IPS DF 4.7 (cell line): ENCODE results near the gene GAL.

ENCODE experiments used
- DNase-seq: peaks from one replicate; pipeline ENCODE4 v3.0.0-alpha.2; 2013; ENCODE audit warnings: low spot score; ENCODE audit errors: extremely low read depth

GAL gene

GRCh38 chr11:68707527-68707926 lies 23.2 kb downstream of the GAL start:
- no peak for DNase-seq

- DNase-seq: no peak
These were observed 24.7 kb downstream of the GAL start for GRCh38 chr11:68709062-68709461.

DNA sequence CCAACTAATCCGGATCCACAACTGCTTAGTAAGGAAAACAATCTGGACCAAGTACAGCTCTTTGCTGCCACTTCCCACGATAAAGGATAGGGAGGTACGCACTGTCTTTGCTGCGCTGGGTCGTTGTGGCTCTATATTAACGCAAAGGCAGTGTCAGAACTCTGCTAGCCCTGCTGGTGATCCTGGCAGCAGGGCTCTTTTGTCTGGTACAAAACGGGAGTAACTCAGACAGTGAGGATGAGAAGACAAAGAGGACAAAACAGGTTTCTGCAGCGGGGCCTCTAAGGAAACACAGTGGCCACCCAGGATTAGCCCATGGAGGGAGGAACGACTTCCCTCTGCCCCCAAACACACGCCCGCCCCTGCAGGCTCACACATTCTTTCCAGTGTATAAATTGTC lies 26.1 kb downstream of the GAL start:
- DNase-seq: no peak

DNA sequence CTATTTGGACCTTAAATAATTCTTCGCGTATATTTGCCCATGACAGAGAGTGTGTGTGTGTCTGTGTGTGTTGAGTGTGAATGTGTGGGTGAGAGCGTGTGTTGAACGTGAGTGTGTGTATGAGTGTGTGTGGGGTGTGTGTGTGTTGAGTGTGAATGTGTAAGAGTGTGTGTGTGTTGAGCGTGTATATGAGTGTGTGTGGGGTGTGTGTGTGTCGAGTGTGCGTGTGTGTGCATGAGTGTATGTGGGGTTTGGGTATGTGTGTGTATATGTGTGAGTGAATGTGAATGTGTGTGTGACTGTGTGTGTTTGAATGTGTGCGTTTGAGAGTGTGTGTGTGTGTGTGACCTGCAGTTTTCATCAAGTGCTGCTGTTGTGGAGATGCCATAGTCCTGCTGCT lies 26.8 kb downstream of the GAL start:
- no peak for DNase-seq

GRCh38 chr11:68714060-68714856 lies 29.9 kb downstream of the GAL start:
- DNase-seq: no peak

DNA sequence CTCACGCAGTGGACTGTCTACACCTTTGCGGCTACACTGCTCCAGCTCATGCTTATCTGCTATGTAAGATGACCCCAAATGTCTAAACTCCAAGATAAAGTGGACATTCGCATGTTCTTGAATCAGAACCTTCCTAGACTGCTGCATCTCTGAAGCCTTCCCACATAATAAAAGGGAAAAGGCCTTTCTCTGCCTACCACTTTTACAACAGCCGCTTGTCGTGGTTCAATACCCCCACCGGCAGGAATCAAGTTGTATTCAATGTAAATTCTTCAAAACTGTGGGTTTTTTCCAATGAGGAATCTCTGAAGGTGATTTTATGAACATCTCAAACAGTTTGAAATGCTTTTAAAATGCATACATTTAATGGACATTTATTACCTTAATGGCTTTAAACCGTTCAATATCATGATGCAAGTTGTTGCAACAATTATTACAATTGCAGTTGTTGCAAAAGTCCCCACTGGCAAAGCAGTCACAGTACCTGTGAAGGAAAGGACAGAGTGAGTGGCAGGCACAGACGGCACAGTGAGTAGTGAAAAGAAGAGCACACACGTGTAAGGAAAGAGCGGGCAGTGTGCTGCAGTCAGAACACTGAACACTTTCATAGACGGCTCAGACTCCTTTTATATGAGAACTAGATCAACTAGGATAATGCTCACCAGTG lies 31.2 kb downstream of the GAL start:
- no peak for DNase-seq

- no peak for DNase-seq
These were observed 36.7 kb downstream of the GAL start for GRCh38 chr11:68721075-68721474.

DNA sequence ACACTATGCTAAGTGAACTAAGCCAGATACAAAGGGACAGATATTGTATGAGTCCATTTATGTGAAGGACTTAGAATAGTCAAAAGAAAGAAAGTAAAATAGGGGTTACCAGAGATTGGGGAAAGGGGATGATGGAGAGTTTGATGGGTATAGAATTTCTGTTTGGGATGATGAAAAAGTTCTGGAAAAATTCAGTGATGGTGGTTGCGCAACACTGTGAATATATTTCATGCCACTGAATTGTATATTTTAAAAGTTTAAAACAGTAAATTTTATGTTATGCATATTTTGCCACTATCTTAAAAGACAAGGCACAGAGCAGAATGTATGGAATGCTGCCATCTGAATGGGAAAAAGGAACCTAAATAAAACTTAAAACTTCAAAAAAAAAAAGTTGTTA lies 37.8 kb downstream of the GAL start:
- DNase-seq: no peak

DNA sequence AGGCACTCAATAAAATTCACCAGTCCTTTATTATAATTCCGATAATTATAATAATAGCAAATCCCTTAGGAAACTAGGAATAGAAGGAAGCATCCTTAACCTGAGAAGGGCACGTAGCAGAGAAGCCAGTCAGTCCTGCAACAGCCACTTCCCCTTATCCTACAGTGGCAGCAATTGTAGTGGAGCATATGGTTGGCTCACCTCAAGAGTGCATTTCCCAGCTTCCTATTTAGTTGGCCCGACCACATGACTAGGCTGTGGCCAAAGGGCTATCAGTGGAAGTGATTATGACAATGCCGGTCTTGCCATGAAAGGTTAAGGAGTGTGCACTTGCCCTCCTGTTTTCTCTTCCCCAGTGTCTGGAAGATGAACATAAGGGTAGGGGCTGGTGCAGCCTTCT lies 39.9 kb downstream of the GAL start:
- DNase-seq: no peak

DNA sequence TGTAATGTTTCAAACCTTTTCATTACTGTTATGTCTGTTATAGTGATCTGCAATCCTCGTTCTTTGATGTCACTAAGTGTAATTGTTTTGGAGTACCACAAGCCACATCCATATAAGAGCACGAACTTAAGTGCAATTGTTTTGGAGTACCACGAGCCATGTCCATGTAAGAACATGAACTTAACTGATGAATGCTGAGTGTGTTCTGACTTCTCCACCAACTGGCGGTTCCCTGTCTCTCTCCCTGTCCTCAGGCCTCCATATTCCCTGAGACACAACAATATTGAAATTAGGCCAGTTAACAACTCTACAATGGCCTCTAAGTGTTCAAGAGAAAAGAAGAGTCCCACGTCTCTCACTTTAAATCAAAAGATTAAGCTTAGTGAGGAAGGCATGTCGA lies 43.4 kb downstream of the GAL start:
- DNase-seq: no peak

GRCh38 chr11:68734111-68734510 lies 49.8 kb downstream of the GAL start:
- DNase-seq: no peak

DNA sequence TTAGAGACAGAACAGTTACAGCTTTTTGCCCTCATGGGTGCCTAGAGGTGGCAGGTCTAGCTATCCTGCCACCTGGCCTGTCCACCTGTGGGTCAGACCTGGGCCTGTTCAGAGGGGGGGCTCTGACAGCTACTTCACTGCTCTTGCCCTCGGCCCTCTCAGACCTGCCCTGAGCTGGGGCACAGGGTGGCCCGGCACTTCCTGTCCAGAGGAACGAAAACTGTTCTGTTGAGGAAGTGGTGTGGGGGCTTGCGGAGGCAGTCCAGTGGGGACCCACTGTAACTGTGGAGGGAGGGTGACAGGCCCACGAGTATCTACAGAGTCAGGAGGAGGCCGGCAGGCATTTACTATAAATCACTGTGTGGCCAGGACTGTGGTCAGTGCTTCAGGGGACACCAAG lies 50.8 kb downstream of the GAL start:
- DNase-seq: no peak

DNA sequence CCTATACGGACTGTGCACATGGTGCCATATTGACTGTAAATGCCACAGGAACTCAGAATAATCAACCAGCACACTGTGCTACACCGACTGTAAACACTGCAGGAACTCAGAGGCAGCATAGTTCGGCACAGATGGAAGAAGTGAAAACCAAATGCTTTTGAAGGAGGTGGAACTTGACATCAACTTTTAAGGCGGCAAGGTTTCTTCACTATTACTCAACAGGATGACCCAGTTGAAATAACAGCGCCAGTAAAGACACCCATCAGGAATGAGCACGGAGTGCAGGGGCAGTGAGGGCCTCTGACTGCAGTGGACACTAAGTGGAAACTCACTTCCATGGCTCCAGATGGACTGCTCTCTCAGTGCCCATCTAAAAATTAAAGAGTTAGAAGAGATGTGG lies 51.3 kb downstream of the GAL start:
- no peak for DNase-seq
